Stimulated activated CD4-positive, alpha-beta T cell treated with anti-CD3 and anti-CD28 coated beads, Interleukin-15, amount 100 ng/mL, for 48 hours (primary cell): ENCODE results near the gene NAA80.
"Not testable (repeated sequence)": the region's sequence is repeated elsewhere in the genome, so short reads cannot be mapped to it uniquely, and the experiment has no call there.

Experiments used
- DNase-seq, 2 donors: peaks; one replicate each; pipeline ENCODE4 v3.0.0-alpha.2; 2020; ENCODE audit warnings: low read depth in 2 of 2

Gene NAA80

DNA sequence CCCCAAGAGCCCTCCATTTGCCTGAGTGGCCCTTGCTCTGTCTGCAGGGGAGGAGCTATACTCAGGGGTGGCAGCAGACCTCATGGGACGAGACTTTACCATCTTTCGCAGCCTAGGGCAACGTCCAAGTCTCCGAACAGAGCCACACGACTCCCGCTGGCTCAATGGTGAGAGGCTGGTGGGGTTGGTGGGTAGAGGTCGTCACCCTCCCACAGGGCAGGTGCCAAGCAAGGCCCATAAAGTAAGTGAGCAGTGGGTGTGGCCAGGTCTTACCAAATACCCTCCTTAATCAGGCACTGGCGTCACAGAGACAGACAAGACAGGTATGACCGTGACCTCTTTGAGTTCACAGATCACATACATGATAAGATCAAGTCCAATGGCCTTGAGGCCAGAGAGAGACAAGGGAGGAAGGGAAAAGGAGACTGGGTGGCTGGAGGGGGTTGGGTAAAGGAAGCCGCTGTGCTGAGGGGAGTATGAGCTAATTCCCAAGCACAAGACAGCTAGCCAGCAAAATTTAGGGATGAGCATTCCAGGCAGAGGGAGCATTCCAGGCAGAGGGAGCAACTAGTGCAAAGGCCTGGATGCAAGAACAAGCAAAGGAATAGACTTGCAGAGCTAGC, 27.8 kb downstream of the NAA80 start:
- no peak for DNase-seq

DNA sequence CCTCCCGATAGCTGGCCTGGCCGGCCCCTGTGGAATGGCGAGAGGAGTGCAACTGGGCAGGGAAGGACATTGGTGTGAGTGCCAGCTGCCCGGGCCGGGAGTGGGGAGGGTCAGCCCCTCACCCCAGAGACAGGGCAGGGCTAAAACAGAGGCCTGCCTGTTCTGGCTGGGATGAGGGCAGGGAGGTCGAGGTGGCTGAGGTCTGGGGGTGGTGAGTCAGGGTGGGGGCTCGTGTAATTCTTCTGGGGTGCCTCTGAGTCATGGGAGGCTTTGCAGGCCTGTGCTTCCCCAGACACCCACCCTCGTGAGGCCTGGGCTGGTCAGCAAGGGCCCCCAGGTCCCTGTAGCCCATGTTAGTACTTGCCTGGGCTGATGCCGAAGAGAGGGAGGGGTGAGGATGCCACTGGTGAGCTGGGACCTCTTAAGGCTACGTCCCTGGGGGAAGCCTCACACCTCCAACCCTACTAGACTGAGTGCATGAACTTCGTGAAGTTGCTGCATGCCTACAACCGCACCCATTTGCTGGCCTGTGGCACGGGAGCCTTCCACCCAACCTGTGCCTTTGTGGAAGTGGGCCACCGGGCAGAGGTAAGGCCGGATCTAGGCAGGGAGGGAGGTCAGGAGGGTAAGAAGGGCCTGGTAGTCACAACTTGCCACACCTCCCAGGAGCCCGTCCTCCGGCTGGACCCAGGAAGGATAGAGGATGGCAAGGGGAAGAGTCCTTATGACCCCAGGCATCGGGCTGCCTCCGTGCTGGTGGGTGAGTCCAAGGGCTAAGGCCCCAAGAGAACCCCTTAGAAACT, 28.6 kb downstream of the NAA80 start:
- no peak for DNase-seq

- DNase-seq: no peak
These were observed 29.2 kb downstream of the NAA80 start for GRCh38 chr3:50269977-50270413.

- no peak for DNase-seq
These were observed 29.7 kb downstream of the NAA80 start for GRCh38 chr3:50269460-50269859.

DNA sequence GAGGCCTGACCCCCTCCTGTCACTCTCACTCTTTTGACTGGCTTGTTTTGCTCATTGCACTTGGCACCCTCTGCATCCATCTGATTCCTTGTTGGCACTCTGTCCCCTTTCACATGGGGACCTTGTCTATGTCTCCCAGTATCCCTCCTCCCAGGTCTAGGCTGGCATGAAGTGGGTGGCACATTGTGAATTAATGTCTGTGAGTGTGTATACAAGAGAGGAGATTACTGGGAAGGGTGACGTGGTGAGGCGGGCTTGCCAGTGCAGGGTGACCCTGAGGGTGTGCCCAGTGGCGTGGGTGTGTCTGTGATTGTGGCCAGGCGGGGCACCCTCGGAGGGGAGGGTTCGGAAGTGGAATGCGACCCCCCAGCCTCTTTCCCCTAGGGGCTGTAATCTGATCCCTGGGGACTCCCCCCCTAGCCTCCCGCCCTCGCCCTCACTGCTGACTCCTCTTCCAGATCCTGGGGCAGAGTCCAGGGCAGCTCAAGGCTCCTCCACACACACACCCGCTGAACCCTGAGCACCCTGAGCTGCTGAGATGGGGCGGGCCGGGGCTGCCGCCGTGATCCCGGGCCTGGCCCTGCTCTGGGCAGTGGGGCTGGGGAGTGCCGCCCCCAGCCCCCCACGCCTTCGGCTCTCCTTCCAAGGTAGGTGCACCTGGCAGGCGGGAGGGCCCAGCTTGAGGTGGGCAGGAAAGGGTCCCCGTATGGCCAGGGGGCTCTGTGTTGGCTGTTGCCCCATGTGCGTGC, 30.3 kb downstream of the NAA80 start, which contains the start of gene SEMA3B:
Gene SEMA3B, plus strand, starts transcription at position 445 of the 749 bp plus-strand sequence. Its CDS starts 94 bp downstream, at position 539.
- no peak for DNase-seq

DNA sequence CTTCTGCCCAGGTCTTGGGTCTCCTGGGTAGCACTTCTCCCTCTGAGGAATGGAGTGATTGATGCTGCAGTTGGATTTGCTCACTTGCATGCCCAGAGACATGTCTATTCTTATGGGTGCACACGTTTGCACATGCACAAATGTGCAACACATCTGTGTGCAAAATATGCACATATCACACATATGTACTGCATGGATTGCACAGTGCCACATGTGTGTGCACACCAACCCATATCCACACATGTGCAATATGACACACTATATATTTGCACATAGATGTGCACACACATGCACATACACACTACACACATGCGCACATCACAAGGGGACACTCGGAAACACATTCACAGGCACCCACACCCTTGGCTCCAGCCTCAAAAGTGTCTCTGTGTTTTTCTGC, 30.9 kb downstream of the NAA80 start:
- DNase-seq: no peak

- no peak for DNase-seq
These were observed 31.8 kb downstream of the NAA80 start for GRCh38 chr3:50267280-50267913.

GRCh38 chr3:50266836-50267235, 32.4 kb downstream of the NAA80 start:
- DNase-seq: no peak

DNA sequence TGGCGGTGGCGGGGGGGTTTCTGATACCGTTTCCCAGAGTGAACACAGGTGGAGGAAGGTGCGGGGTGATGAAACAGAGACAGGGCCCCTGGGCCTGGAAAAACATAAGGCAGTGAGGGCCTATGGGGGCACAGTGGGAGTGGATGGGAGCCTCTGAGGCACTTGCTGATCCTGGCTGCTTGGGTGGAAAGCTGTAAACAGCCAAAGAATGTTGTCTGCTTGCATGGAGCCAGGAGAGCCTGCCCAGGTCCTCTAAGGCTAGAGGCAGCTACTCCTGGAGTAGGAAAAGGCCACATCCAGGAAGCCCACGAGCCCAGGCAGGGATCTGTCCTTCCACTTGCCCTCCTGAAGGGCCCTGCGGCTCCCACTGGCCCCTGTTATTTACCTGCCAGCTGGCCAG, 33.2 kb downstream of the NAA80 start:
- DNase-seq: no peak

GRCh38 chr3:50265571-50265970, 33.6 kb downstream of the NAA80 start:
- DNase-seq: no peak

DNA sequence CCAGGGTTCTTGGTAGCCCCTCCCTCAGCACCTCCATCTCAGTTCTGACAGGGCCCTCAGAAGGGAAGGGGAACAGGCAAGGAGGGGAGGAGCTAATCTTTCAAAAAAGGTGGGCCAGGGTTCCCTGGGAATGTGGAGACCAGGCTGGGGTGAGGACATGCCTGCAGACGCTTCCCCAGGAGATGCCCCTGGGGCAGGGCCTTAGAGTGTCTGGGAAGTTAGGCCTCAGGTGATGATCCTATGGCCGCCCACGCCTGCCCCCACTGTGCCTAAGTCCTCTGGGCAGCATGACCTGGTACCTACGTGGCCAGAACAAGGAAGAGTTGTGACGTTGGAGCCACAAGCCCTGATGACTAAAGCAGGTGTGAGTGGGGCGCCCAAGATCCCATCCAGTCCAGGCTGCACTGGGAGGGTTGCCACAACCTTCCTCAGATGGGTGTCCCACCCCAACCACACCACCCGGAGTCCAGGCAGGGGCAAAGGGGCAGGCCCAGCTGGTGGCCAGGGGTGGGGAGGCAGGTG, 34.2 kb downstream of the NAA80 start:
- DNase-seq: no peak

DNA sequence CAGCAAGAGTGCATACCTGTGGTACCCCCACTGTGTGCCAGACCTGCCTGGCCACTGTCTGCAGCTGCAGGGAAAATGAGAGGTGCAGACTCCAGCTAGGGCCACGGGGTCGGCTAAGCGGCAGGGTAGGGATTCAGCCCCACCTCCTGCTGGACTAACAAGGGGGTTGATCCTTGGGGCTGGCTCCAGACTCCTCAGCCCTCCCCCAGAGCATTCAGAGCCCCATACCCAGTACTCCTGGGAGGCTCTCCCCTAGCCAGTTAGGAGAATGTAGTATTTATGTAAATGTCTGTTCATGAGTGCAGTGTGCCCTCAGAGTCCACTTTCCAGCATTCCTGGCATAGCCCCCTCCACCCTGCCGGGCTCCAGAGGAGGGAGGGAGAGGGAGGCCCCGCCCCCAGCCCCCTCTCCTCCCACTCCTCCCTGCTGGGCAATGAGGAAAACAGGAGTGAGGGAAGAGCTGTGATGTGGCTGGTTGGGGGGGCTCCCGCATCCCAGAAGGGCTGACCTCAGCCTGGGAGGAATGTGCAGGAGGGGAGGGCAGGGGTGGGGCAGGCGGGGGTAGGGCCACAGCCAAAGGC, 34.7 kb downstream of the NAA80 start:
- no peak for DNase-seq

DNA sequence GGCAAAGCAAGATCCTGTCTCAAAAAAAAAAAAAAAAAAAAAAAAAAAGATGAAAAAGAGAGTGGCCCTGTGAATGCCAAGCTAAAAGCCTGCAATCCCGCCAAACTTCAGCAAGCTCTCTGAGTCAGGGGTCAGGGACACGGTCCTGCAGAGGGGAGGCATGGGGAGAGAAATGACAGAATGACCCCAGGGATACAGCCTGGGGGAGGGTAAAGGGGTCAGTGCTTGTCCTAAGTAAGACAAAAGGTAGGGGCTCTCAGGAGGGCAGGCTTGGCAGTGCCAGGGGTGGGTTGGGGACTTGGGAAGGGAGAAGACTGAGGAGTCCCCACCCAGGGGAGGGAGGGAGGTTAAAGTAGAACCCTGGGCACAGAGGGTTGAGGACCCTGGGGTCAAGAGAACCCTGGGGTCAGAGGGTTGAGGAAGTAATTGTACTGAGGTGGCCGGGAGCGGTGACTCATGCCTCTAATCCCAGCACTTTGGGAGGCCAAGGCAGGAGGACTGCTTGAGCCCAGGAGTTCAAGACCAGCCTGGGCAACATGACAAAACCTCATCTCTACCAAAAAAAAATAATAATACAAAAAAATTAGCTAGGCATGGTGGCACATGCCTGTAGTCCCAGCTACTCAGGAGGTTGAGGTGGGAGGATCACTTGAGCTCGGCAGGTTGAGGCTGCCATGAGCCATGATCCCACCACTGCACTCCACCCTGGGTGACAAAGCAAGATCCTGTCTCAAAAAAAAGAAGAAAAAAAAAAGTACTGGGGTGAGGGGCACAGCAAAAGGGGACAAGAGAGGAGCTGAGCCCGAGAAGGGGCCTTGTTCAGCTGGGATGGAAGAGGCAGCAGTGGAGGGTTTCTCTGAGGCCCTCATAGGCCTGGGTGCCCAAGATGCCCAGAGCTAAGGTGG, 35.5 kb downstream of the NAA80 start:
- DNase-seq: no peak

DNA sequence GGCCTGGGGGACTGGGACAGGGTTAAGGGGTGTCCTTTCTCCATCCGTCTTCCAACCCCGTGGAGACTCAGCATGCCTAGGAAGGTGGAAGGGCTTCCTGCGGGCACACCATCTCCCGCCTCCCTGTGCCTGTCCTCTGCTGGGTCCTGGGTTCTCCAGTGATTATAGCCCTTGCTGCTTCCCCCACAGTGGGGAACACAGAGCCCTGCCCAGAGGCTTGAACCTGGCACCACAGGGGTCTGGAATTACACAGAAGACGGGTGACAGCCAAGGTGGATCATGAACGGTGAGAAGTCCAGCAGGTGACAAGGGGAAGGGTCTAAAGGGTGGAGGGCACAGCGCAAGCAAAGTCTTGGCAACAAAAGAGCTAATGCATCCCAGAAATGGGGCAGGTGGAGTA, 36.4 kb downstream of the NAA80 start:
- no peak for DNase-seq

GRCh38 chr3:50262200-50262599, 37.0 kb downstream of the NAA80 start:
- DNase-seq: not testable (repeated sequence)

- no peak for DNase-seq
These were observed 37.7 kb downstream of the NAA80 start for GRCh38 chr3:50261505-50261904.

DNA sequence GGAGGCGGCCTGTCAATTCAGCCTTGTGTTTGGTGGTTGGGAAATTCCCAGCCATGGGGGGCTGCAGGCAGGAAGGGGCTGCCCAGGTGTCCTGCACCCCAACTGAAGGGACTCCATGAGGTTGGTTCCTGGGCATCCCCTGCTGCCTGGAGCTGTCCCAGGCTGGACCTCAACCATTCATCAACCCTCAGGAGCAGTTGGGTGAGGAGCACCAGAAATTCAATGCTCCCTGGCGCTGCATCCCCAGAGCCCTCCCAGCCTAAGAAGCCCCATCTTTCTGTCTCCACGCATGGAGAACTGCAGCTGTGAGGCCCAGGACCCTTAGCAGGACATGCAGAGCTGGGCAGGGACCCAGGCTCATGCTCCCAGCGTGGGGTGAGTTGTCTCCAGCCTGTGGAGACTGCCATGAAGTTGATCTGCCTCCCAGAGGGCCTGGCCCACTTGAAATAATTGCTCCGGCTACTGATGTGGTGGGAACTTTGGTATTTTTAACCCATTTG, 38.2 kb downstream of the NAA80 start:
- DNase-seq: no peak

- DNase-seq: peak; percentile 70 to 84
These were observed 38.9 kb downstream of the NAA80 start for GRCh38 chr3:50260027-50260941.

DNA sequence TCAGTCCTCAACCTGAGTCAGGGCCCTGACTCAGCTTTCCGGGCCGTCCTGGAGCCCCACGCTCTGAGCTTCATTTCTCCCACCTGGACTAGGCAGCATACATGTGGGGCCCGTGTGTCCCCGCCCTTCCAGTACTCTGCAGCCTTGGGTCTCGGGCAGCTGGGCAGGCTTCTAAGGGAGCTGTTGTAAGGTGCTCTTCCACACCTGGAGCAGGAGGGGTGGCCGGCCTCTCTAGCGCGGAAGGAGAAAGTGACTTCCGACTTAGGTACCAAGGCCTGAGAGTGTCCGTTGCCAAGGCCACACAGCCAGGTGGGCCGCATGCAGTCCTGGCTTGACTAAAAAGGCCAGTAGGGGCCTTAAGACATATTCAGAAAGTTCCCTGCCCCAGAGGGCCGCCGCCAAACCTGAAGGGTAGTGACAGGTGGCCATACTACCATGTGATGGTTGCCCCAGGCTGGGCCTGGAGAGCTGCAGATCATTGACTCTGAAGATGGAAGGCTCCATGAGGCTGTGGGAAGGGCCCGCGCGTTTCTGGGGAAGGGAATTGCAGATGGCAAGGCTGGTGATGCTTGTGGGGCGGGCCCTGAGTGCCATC, 39.7 kb downstream of the NAA80 start:
- DNase-seq: no peak
